ENCODE measurements around the gene CSAG1.
"Not testable (repeated sequence)": the region's sequence is repeated elsewhere in the genome, so short reads cannot be mapped to it uniquely, and the experiment has no call there.

CSAG1 gene, protein sequence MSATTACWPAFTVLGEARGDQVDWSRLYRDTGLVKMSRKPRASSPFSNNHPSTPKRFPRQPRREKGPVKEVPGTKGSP

GRCh38 chrX:152733261-152733975 is at the start of gene CSAG1, which contains the start of gene MAGEA12:
TSS of gene CSAG1 (minus strand) at chrX:152733721. CDS start at chrX:152732460, 1,261 bp downstream.
TSS of gene MAGEA12 (plus strand) at chrX:152733757. CDS start at chrX:152736162, 2,405 bp downstream.
- H3K4me3 ChIP-seq (ENCODE audit: low read length) = no peak within 1 kb of the TSS
- no peaks in the 10 kb centered on the region for H3K4me1 ChIP-seq (ENCODE audit: control insufficient read depth, insufficient read depth, low read length)
- H3K36me3 ChIP-seq (ENCODE audit: control insufficient read depth, insufficient read depth, low read length) = no peaks in the 10 kb centered on the region
- H3K9ac ChIP-seq (ENCODE audit: low read length) = no peak within 1 kb of the TSS
- H3K9me3 ChIP-seq (ENCODE audit: control insufficient read depth, low read length) = no peaks in the 10 kb centered on the region
- no peaks in the 10 kb centered on the region for H3K27me3 ChIP-seq (ENCODE audit: control insufficient read depth, insufficient read depth, low read length)

DNA sequence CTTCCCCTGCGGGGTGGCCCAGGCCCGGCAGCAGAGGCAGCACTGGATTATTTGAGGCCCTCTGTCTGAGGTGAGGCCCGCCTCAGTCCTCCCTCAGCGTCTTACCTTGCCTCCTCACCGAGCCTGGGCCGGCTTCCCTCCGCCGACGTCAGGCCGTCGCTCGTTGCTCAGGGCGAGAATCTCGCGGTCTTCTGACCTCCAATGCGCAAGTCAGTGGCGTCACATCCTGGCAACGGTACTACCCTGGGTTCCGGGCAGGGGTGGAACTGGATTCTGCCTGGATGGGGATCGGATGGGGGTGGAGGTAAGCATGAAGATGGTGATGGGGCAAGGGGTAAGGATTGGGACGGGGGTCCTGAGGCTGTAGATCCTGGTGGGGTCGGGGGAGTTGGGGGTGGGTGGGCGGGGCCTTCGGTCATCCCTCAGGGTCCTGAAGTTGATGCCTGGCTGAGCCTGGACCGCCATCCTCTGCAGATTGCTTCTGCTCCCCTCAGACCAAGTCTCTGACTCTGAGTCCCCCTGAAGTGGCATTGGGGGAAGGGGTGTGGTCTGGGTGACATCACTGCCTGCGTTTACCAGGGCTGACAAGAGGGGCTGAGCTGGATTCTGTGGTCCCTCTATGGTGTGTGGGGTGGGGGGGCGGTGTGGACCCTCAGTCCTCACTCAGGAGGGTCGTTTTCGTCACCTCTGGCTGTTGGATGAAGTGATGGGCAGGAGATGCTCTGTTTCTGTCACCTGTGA is 36.2 kb upstream of the CSAG1 start, which contains the start of gene MAGEA6:
Gene MAGEA6, minus strand, starts transcription at position 141 of the 741 bp plus-strand sequence. CDS start 2,039 bp downstream, outside the sequence.
- H3K9me3 ChIP-seq (ENCODE audit: control insufficient read depth, low read length); H3K4me3 ChIP-seq (ENCODE audit: low read length); H3K36me3 ChIP-seq (ENCODE audit: control insufficient read depth, insufficient read depth, low read length): not testable (repeated sequence)

GRCh38 chrX:152766562-152766961 is 33.0 kb upstream of the CSAG1 start:
- H3K27me3 ChIP-seq (ENCODE audit: control insufficient read depth, insufficient read depth, low read length); H3K36me3 ChIP-seq (ENCODE audit: control insufficient read depth, insufficient read depth, low read length); H3K9me3 ChIP-seq (ENCODE audit: control insufficient read depth, low read length); H3K9ac ChIP-seq (ENCODE audit: low read length); H3K4me3 ChIP-seq (ENCODE audit: low read length); H3K4me1 ChIP-seq (ENCODE audit: control insufficient read depth, insufficient read depth, low read length): not testable (repeated sequence)

More for the DNA sequence above, 36.2 kb upstream of the CSAG1 start, which contains the start of gene MAGEA6:
- H3K27me3 ChIP-seq (ENCODE audit: control insufficient read depth, insufficient read depth, low read length); H3K4me1 ChIP-seq (ENCODE audit: control insufficient read depth, insufficient read depth, low read length); H3K9ac ChIP-seq (ENCODE audit: low read length): not testable (repeated sequence)

- H3K4me3 ChIP-seq (ENCODE audit: low read length); H3K4me1 ChIP-seq (ENCODE audit: control insufficient read depth, insufficient read depth, low read length); H3K36me3 ChIP-seq (ENCODE audit: control insufficient read depth, insufficient read depth, low read length); H3K9ac ChIP-seq (ENCODE audit: low read length); H3K9me3 ChIP-seq (ENCODE audit: control insufficient read depth, low read length); H3K27me3 ChIP-seq (ENCODE audit: control insufficient read depth, insufficient read depth, low read length): not testable (repeated sequence)
Measured at GRCh38 chrX:152761582-152761981, 28.1 kb upstream of the CSAG1 start.

DNA sequence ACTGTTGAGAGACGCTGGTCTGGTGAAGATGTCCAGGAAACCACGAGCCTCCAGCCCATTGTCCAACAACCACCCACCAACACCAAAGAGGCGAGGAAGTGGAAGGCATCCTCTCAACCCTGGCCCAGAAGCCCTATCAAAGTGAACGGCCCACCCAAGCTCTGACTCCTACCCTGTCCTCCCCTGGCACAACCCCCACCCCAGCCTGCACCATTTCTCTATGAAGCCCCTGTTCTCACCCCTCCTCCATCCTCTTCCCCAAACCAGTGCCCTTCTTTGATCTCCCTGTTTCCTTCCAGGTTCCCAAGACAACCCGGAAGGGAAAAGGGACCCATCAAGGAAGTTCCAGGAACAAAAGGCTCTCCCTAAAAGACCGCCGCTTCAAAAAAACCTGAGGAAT is 26.0 kb upstream of the CSAG1 start:
- not testable (repeated sequence) for H3K36me3 ChIP-seq (ENCODE audit: control insufficient read depth, insufficient read depth, low read length); H3K4me1 ChIP-seq (ENCODE audit: control insufficient read depth, insufficient read depth, low read length); H3K9ac ChIP-seq (ENCODE audit: low read length); H3K9me3 ChIP-seq (ENCODE audit: control insufficient read depth, low read length); H3K27me3 ChIP-seq (ENCODE audit: control insufficient read depth, insufficient read depth, low read length); H3K4me3 ChIP-seq (ENCODE audit: low read length)

GRCh38 chrX:152758918-152759317 is 25.4 kb upstream of the CSAG1 start, which contains the start of gene CSAG3:
TSS of gene CSAG3 (plus strand) at chrX:152759218.
- not testable (repeated sequence) for H3K9me3 ChIP-seq (ENCODE audit: control insufficient read depth, low read length); H3K4me1 ChIP-seq (ENCODE audit: control insufficient read depth, insufficient read depth, low read length); H3K4me3 ChIP-seq (ENCODE audit: low read length); H3K36me3 ChIP-seq (ENCODE audit: control insufficient read depth, insufficient read depth, low read length); H3K27me3 ChIP-seq (ENCODE audit: control insufficient read depth, insufficient read depth, low read length); H3K9ac ChIP-seq (ENCODE audit: low read length)

GRCh38 chrX:152754871-152755270 is 21.4 kb upstream of the CSAG1 start:
- not testable (repeated sequence) for H3K9me3 ChIP-seq (ENCODE audit: control insufficient read depth, low read length); H3K36me3 ChIP-seq (ENCODE audit: control insufficient read depth, insufficient read depth, low read length); H3K4me3 ChIP-seq (ENCODE audit: low read length); H3K27me3 ChIP-seq (ENCODE audit: control insufficient read depth, insufficient read depth, low read length); H3K9ac ChIP-seq (ENCODE audit: low read length); H3K4me1 ChIP-seq (ENCODE audit: control insufficient read depth, insufficient read depth, low read length)

DNA sequence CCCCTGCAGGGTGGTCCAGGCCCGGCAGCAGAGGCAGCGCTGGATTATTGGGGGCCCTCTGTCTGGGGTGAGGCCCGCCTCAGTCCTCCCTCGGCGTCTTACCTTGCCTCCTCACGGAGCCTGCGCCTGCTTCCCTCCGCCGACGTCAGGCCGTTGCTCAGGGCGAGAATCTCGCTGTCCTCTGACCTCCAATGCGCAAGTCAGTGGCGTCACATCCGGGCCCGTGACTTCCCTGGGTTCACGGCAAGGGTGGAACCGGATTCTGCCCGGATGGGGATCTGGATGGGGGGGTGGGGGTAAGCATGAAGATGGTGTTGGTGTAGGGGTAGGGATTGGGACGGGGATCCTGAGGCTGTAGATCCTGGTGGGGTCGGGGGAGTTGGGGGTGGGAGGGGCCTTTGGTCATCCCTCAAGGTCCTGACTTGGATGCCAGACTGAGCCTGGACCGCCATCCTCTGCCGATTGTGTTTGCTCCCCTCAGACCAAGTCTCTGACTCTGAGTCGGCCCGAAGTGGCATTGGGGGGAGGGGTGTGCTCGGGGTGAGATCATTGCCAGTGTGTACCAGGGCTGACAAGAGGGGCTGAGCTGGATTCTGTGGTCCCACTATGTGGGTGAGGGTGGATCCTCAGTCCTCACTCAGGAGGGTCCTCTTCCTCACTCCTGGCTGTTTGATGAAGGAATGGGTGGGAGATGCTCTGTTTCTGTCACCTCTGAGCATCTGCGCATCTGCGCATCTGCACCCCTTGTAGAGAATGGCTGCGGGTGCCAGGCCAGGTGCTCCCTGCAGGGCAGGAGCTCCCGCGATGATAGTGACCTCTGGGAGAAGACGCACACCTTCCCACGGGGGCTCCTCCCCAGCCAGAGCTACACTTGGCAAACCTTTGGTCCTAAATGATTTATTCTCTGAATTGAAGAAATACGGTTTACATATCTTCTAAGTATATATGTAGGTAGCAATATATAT is 20.4 kb upstream of the CSAG1 start, which contains the start of gene MAGEA2:
Gene MAGEA2, minus strand, starts transcription at position 157 of the 965 bp plus-strand sequence. CDS start 2,479 bp downstream, outside the sequence.
- H3K4me3 ChIP-seq (ENCODE audit: low read length); H3K36me3 ChIP-seq (ENCODE audit: control insufficient read depth, insufficient read depth, low read length); H3K4me1 ChIP-seq (ENCODE audit: control insufficient read depth, insufficient read depth, low read length); H3K9me3 ChIP-seq (ENCODE audit: control insufficient read depth, low read length); H3K27me3 ChIP-seq (ENCODE audit: control insufficient read depth, insufficient read depth, low read length); H3K9ac ChIP-seq (ENCODE audit: low read length): not testable (repeated sequence)

GRCh38 chrX:152738560-152738959 is 5.0 kb upstream of the CSAG1 start:
- no peaks in the 10 kb centered on the region for H3K36me3 ChIP-seq (ENCODE audit: control insufficient read depth, insufficient read depth, low read length)
- no peaks in the 10 kb centered on the region for H3K27me3 ChIP-seq (ENCODE audit: control insufficient read depth, insufficient read depth, low read length)
- no peaks in the 10 kb centered on the region for H3K4me1 ChIP-seq (ENCODE audit: control insufficient read depth, insufficient read depth, low read length)
- no peaks in the 10 kb centered on the region for H3K9me3 ChIP-seq (ENCODE audit: control insufficient read depth, low read length)
- H3K9ac ChIP-seq (ENCODE audit: low read length) = no peak overlapping the region
- no peak overlapping the region for H3K4me3 ChIP-seq (ENCODE audit: low read length)

GRCh38 chrX:152736528-152736927 is 3.0 kb upstream of the CSAG1 start:
- H3K9ac ChIP-seq (ENCODE audit: low read length); H3K9me3 ChIP-seq (ENCODE audit: control insufficient read depth, low read length); H3K36me3 ChIP-seq (ENCODE audit: control insufficient read depth, insufficient read depth, low read length); H3K4me3 ChIP-seq (ENCODE audit: low read length); H3K27me3 ChIP-seq (ENCODE audit: control insufficient read depth, insufficient read depth, low read length); H3K4me1 ChIP-seq (ENCODE audit: control insufficient read depth, insufficient read depth, low read length): not testable (repeated sequence)

DNA sequence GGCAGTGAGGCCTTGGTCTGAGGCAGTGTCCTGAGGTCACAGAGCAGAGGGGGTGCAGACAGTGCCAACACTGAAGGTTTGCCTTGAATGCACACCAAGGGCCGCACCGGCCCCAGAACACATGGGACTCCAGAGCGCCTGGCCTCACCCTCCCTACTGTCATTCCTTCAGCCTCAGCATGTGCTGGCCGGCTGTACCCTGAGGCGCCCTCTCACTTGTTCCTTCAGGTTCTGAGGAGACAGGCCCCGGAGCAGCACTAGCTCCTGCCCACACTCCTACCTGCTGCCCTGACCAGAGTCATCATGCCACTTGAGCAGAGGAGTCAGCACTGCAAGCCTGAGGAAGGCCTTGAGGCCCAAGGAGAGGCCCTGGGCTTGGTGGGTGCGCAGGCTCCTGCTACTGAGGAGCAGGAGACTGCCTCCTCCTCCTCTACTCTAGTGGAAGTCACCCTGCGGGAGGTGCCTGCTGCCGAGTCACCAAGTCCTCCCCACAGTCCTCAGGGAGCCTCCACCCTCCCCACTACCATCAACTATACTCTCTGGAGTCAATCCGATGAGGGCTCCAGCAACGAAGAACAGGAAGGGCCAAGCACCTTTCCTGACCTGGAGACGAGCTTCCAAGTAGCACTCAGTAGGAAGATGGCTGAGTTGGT is 2.5 kb upstream of the CSAG1 start:
- H3K4me1 ChIP-seq (ENCODE audit: control insufficient read depth, insufficient read depth, low read length) = no peaks in the 10 kb centered on the region
- H3K36me3 ChIP-seq (ENCODE audit: control insufficient read depth, insufficient read depth, low read length) = no peaks in the 10 kb centered on the region
- H3K4me3 ChIP-seq (ENCODE audit: low read length) = no peak overlapping the region
- no peak overlapping the region for H3K9ac ChIP-seq (ENCODE audit: low read length)
- H3K9me3 ChIP-seq (ENCODE audit: control insufficient read depth, low read length) = no peaks in the 10 kb centered on the region
- no peaks in the 10 kb centered on the region for H3K27me3 ChIP-seq (ENCODE audit: control insufficient read depth, insufficient read depth, low read length)
